Heart left ventricle (tissue), 16 donors: ENCODE data around the gene ARMC2. TPM values are rescaled to one million over a fixed set of nuclear protein-coding genes. Genes with fewer than 3 reads are reported as not detected.

Experiments
- ATAC-seq, 4 donors: fragments of 200-7000 bp; cut with Tn5 transposase; one replicate each; pipeline ENCODE4 v1.9.1; 2020 to 2022; ENCODE audit warnings: moderate library complexity in 4 of 4, mild to moderate bottlenecking in 3 of 4, moderate number of reproducible peaks in 1 of 4
- DNase-seq, 5 donors: peaks; one replicate each; pipeline ENCODE4 v3.0.0-alpha.2; 2020
- H3K27ac ChIP-seq, 12 donors: fragments of 200-600 bp; sonication (generic) in 4 of 12; one replicate each; pipeline versions ENCODE4 v1.5.0 to v1.8.0; 2016 to 2022; ENCODE audit warnings: mild to moderate bottlenecking in 2 of 12
- H3K27me3 ChIP-seq, 9 donors: fragments of 200-600 bp; sonication (generic) in 2 of 9; one replicate each; pipeline versions ENCODE4 v1.5.1 to v1.8.0; 2016 to 2022; ENCODE audit warnings: mild to moderate bottlenecking in 3 of 9
- H3K36me3 ChIP-seq, 9 donors: fragments of 200-600 bp; sonication (generic) in 2 of 9; one replicate each; pipeline versions ENCODE4 v1.5.0 to v1.8.0; 2018 to 2022; ENCODE audit warnings: mild to moderate bottlenecking in 2 of 9
- H3K4me1 ChIP-seq, 12 donors: fragments of 200-600 bp; sonication (generic) in 4 of 12; one replicate each; pipeline versions ENCODE4 v1.5.0 to v1.8.0; 2016 to 2022; ENCODE audit warnings: mild to moderate bottlenecking in 3 of 12
- H3K4me3 ChIP-seq, 12 donors: fragments of 200-600 bp; sonication (generic) in 4 of 12; one replicate each; pipeline versions ENCODE4 v1.5.0 to v1.8.0; 2017 to 2022; ENCODE audit warnings: mild to moderate bottlenecking in 9 of 12, moderate library complexity in 4 of 12
- H3K9me3 ChIP-seq, 12 donors: fragments of 200-600 bp; sonication (generic) in 4 of 12; one replicate each; pipeline versions ENCODE4 v1.5.0 to v1.8.0; 2016 to 2022; ENCODE audit warnings: mild to moderate bottlenecking in 1 of 12
- CTCF ChIP-seq, 12 donors: fragments of 200-600 bp; sonication (generic) in 4 of 12; IDR thresholded peaks; one replicate each; pipeline versions ENCODE4 v1.5.0 to v1.8.0; 2018 to 2022; ENCODE audit warnings: antibody characterized with exemption in 12 of 12, mild to moderate bottlenecking in 5 of 12
- POLR2A ChIP-seq, 2 donors: fragments of 450-650 bp; IDR thresholded peaks; one replicate each; pipeline ENCODE4 v1.6.1; 2017; ENCODE audit warnings: antibody characterized with exemption in 2 of 2, mild to moderate bottlenecking in 2 of 2, moderate library complexity in 2 of 2
- WGBS, 4 donors: extraction: QIAGEN DNeasy Blood & Tissue Kit in 2 of 4; methylation state at CpG; one replicate each; pipeline versions ENCODE4 v1.1.5 to v1.1.7; 2013 to 2018; 5-methylcytosine and 5-hydroxymethylcytosine counted together
- intact Hi-C, 10 donors: fragments of 100-400 bp; cut with DNase I; formaldehyde crosslinking; loops; one replicate each; pipeline versions ENCODE4 v1.11.1 to v1.14.2; 2022
- polyA plus RNA-seq, 2 donors: library from polyadenylated mRNA; stranded (reverse); fragments of 200-250 nt; gene quantifications; one replicate each; pipeline ENCODE4 v1.2.3, GENCODE V29; 2013
- total RNA-seq, 9 donors: library from RNA; depleted of rRNA in 2 of 9; stranded (reverse); fragments of >200 nt in 2 of 9; fragmentation: NEBNext Ultra II Directional in 3 of 9; extraction: Animal tissue kit (Norgen Biotek cat#: 25700) in 3 of 9; gene quantifications; one replicate each; pipeline versions ENCODE4 v1.1.0 to v1.2.4, GENCODE V29; 2016 to 2023
- donor health status: ischemic (EF 13 %, LVEDD 7.1; RV severe dilation, severe dysfunction).
- donor health status: healthy with polysubstance abuse.
- donor health status: DM: no; HTN: yes; CAD: no.
- donor health status: DM: no; HTN: no; CAD: no.
- donor health status: ischemic (EF 25% LVEDD 6.9; RV normal size, moderate dysfunction).
- donor health status: ischemic (EF 25% LVEDD 5.7; RV mildly dilated, moderate dysfunction).
- donor health status: healthy.
- donor health status: DM: yes; HTN: yes; CAD: no.
- donor health status: ischemic (EF 35%, LVEDD 5.7; RV mildly dilated, moderate dysfunction).
- donor health status: nonischemic (EF 11% LVEDD 7.7; RV severe dilation, severe dysfunction).
- donor health status: DM: yes; HTN: yes; CAD: no.
- donor health status: PGD.
- donor health status: ischemic (EF 29% LVEDD 5.4; RV normal size, mild dysfunction).
- donor health status: nonischemic (EF 23%, LVEDD 6.1; RV moderate dilation, normal function).

The ARMC2 gene
- total and polyA plus RNA-seq, 11 donors = 3.1 to 18.0 (median 9.2) TPM

DNA sequence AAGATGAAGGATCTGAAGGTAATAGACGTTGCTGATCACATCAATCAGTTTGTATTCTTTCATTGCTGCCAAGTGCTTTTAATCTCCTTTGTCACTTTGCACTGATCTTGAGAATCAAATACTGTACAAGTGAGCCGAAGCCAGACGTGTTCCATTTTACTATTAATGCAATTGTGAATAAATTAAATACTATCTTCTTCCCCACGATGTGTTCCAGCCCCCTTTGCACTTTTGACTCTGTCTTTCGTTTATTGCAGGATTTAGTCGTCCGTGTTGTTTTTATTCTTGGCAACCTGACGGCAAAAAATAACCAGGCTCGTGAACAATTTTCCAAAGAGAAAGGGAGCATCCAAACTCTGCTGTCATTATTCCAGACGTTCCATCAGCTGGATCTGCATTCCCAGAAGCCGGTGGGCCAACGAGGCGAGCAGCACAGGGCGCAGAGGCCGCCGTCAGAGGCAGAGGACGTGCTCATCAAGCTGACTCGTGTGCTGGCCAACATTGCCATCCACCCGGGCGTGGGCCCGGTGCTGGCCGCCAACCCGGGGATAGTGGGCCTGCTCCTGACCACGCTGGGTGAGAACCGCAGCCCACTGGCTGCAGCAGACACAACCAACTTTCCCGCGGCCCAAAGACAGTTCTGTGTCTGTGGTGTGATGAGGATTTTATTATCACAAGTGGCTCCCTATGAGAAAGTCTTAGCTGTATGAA lies 104.7 kb downstream of the ARMC2 start:
- H3K36me3 ChIP-seq = no peaks in the 10 kb centered on the region
- H3K27ac ChIP-seq = peak overlapping the region in 1 of 12 donors; percentile 32
- H3K4me1 ChIP-seq = peaks cover 0 to 21% (median 11%) of the 10 kb centered on the region in 12 donors
- TF ChIP-seq POLR2A (IDR thresholded peaks at IDR 0.05) = no peak
- TF ChIP-seq CTCF (IDR thresholded peaks at IDR 0.05) = no peak
- WGBS, 4 donors = 72 to 88% (median 79%) methylated on average over 27 of the region's 27 CpGs
- intact Hi-C loops = no loop called here
- ATAC-seq (no peak), DNase-seq (no peak)
- no peaks in the 10 kb centered on the region for H3K27me3 ChIP-seq
- no peak overlapping the region for H3K4me3 ChIP-seq
- H3K9me3 ChIP-seq = no peaks in the 10 kb centered on the region

DNA sequence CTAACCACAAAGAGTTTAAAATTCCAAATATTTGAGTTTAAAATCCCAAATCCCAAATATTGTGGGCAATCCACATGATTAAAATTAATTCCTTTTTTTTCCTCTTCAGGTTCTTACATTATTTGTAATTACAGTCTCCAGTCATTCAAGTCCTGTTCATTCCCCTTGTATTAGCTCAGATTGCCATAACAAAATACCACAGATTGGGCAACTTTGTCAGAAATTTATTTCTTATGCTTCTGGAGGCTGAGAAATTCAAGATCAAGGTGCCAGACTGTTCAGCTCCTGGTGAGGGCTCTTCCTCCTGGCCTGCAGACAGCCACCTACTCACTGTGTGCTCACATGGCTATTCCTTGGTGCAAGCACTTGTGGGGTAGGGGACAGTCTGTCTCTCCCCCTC lies 105.5 kb downstream of the ARMC2 start:
- intact Hi-C loops = no loop called here
- ATAC-seq (no peak), DNase-seq (no peak)
- Histone ChIP-seq H3K27ac (no peak overlapping the region), H3K4me1 (peaks cover 0 to 17% (median 3%) of the 10 kb centered on the region in 12 donors), H3K4me3 (no peak overlapping the region), H3K9me3 (no peaks in the 10 kb centered on the region), H3K27me3 (no peaks in the 10 kb centered on the region), H3K36me3 (no peaks in the 10 kb centered on the region)
- TF ChIP-seq CTCF (IDR thresholded peaks at IDR 0.05) (no peak), POLR2A (IDR thresholded peaks at IDR 0.05) (no peak)

DNA sequence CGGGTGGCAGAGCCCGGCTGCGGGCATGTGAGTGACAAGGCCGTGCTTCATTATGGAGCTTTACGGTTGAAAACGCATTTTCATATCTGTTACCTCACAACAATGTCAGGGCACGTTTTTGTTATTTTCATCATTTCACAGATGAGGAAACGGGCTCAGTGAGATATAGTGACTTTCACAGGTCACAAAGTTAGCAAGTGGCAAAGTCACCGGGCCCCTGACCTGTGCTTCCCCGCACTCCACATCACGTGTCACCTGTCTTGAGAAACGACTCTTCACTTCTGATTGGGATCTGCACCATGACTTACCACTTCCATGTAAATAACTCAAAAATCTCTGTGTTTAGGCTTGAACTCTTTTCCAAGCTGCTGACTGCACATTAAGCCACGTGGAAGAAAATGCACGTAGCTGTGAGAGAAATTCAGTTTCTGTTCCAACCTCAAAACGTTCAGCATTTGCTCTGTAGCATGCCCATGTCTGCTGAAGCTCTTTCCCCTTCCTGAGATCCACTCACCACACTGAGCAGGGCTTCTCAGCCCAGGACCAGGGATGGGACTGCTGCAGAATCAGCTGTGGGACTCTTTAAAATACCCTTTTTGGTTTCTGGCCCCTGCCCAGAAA lies 107.2 kb downstream of the ARMC2 start:
- no peak for TF ChIP-seq POLR2A (IDR thresholded peaks at IDR 0.05)
- WGBS, 4 donors = 87 to 93% (median 88%) methylated on average over 15 of the region's 15 CpGs
- H3K27ac ChIP-seq = no peak overlapping the region
- H3K4me1 ChIP-seq = peaks cover 0 to 28% (median 0%) of the 10 kb centered on the region in 12 donors
- intact Hi-C loops = no loop called here
- H3K9me3 ChIP-seq = no peaks in the 10 kb centered on the region
- no peak overlapping the region for H3K4me3 ChIP-seq
- no peak for DNase-seq
- no peaks in the 10 kb centered on the region for H3K27me3 ChIP-seq
- H3K36me3 ChIP-seq = no peaks in the 10 kb centered on the region
- no peak for ATAC-seq

GRCh38 chr6:108957221-108957620 lies 109.0 kb downstream of the ARMC2 start:
- TF ChIP-seq POLR2A (IDR thresholded peaks at IDR 0.05) (no peak), CTCF (IDR thresholded peaks at IDR 0.05) (no peak)
- 71 to 84% (median 80%) methylated on average over 4 of the region's 4 CpGs for WGBS, 4 donors
- no peak overlapping the region for H3K4me3 ChIP-seq
- DNase-seq (no peak), ATAC-seq (peak in 1 of 4 donors; percentile 19)
- H3K27ac ChIP-seq = no peak overlapping the region
- H3K27me3 ChIP-seq = no peaks in the 10 kb centered on the region
- H3K4me1 ChIP-seq = peaks cover 0 to 31% (median 0%) of the 10 kb centered on the region in 12 donors
- no peaks in the 10 kb centered on the region for H3K9me3 ChIP-seq
- no peaks in the 10 kb centered on the region for H3K36me3 ChIP-seq
- intact Hi-C loops = no loop called here
